Measurements from ENCODE around the gene CXorf66.
"Not testable (repeated sequence)": the region's sequence is repeated elsewhere in the genome, so short reads cannot be mapped to it uniquely, and the experiment has no call there.

The CXorf66 gene, protein sequence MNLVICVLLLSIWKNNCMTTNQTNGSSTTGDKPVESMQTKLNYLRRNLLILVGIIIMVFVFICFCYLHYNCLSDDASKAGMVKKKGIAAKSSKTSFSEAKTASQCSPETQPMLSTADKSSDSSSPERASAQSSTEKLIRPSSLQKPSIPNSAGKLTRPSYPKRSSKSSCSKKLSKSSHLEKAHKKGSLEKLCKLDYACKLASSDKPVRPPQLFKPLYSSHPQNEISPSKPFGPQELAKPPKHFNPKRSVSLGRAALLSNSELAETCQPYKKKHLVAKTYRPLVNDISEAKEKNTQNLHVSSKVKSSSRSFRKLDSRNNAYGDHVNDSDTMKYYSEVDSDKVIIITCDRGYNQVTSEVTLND

DNA sequence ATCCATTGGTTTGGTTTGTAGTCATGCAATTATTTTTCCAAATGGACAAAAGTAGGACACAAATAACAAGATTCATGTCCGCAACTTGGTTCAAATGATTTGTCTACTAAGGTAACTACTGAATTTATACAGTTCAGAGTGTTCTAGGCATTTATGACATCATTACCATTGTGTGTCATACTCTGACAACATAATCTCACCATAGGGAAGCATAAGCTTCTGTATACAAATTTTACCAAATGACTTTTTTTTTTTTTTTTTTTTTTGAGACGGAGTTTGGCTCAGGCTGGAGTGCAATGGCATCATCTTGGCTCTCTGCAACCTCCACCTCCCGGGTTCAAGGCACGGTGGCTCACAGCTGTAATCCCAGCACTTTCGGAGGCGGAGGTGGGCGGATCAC is at the start of gene CXorf66:
Gene CXorf66, minus strand, starts transcription at position 101 of the 400 bp plus-strand sequence. Its CDS starts 25 bp downstream, at position 76.
- no peak for DNase-seq

DNA sequence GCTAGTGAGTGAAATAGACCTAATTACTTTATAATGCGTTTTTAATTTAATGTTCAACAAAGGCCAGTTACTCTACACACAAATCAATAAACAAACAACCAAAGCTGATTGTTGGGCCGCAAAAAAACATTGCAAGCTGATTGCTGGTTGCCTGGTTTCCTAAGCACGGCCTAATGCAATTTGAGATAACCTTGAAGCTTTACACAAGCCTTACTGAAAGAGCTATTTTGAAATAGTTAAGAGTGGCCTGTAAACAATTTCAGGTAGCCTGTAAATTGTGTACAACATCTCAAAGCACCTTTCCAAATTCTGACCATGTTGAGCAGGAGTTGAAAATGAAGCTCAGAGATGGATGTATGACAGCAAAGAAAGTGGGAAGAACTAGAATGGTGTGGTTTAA is 17.5 kb upstream of the CXorf66 start:
- DNase-seq: no peak

DNA sequence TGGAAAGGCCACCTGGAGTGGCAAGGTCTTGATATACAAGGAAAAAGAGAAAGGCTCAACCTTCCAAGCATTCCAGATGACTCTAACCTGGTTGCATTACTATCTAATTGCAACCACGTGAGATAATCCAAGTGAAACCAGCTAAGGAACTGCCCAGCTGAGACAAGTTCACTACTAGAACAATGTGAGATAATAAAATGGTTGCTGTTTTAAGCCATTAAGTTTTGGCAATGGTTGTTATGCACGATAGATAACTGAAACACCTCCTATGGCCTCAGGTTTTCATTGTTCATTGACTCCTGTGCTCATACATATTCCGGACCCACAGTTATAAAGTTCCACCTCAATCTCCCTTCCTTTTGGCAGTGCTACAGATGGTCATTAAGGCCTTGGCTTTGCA is 9.2 kb upstream of the CXorf66 start:
- DNase-seq: no peak

DNA sequence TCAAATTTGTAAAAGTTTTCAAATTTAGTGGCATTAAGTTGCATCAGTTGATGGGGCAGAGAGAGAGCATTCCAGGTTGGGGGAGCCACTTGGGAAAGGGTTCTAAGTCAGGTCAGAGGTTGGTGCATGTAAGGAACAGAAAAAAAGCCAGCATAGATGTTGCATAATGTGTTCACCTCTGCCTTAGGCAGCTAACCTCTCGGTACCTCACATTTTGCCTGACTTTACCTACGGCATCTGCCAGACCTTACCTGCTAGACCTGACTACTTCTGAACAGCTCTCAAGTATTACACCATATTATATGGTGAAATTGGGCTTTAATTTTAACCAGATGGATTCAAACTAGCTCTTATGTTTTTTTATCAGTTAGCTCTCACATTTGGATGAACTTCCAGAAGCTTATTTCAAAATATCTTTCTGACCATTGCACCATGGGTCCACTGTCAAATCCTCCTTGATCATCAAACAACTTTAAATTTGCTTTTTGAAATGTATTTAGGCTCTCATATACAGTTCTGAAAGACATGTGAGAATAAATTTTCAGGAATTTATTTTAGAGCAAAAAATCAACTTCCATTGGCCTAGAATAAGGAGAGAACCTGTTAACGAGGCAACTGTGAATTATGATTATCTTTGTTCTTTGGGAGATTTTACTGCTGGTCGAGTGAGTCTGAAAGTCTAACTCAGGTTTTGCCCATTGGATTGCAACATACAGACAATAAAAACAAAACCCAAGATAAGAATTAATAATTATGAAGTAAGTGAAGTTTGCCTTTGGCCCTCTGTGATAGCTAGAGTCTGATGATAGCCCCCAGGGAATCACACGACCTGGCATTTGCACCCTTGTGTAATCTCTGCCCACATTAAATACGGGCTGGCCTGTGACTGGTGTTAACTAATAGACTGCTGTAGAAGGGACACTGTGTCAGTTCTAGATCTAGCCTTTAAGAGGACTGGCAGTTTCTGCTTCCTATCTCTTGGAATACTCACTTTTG is 7.6 kb upstream of the CXorf66 start:
- no peak for DNase-seq

DNA sequence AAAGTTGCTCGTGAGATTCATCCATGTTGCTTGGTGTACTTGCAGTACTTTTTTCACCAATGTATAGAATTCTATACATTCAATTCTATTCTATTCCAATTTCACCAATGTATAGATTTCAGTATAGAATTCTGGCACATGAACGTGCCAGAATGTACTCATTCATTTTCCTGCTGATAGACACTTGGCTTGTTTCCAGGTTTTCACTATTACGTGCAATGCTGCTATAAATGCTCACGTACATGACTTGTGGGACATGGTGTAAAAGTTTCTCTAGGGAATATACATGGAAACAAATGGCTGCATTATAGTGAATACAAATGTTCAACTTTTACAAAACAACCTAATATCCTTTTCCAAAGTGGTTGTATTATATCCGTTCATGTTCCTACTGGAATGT is 6.8 kb upstream of the CXorf66 start:
- no peak for DNase-seq

DNA sequence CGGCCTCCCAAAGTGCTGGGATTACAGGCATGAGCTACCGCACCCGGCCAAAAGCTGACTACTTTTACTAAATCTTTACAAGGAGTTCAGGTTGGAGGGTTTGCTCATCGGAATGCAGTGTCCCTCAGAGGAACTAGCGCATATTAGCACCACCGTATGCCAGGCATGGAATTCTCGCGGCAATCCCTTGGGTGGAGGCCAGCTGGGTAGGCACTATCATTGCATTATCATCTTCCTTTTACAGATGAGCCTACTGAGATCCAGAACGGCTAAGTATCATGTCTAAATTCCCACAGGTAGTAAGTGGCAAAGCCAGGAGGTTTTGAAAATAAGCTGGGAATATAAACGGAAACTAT is 6.1 kb upstream of the CXorf66 start:
- no peak for DNase-seq

DNA sequence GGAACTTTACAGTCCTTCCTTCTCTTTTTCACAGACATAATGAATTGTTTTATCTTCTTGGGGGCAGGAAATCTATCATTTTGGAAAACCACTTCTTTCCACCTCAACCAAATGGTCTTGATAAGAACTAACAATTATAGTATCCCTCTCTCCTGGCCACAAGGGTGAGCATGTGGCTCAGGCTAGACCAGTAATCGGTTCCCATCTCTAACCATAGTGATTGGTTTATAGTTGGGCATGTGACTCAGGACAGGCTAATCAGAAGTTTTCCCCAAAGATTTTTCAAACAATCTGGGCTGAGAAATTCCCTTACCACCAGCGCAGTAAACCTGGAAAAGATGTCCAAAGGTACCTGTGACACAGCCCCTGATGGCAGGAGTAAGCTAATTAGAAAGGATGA is 4.0 kb upstream of the CXorf66 start:
- no peak for DNase-seq

DNA sequence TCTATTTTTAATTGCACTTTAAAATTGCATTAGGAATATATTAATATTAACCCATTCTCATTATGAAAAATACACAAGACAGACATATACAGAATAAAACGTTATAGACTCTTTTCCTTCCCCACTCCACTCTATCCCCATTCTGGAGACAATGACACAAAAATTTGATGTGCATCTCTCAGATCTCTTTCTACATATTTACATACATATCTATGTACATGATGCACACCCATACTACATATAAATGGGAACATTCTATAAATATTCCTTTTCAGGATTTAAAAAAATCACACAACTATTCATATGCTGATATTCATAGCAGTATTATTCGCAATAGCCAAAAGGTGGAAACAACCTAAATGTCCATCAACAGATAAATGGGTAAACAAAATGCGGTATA is 2.4 kb upstream of the CXorf66 start:
- no peak for DNase-seq

DNA sequence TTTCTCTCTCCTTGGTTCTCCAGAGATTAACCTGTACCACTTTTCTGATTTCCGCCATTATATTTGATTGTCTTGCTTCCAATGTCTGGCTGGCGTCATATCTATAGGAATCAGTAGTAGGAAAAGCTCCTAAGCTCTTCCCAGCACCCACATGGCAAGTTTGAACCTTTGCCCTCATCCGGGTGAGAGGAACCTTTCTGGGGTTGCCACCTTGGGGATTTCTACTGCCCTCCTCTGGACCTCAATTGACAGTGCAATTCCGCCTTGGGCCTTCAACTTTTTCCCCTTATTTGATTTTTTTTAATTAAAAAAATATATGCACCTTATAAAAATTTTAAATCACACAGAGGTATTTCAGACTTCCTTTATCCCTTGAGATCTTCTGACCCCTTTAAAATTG is 2.0 kb upstream of the CXorf66 start:
- DNase-seq: peak in 1 of 2 experiments; percentile 1

DNA sequence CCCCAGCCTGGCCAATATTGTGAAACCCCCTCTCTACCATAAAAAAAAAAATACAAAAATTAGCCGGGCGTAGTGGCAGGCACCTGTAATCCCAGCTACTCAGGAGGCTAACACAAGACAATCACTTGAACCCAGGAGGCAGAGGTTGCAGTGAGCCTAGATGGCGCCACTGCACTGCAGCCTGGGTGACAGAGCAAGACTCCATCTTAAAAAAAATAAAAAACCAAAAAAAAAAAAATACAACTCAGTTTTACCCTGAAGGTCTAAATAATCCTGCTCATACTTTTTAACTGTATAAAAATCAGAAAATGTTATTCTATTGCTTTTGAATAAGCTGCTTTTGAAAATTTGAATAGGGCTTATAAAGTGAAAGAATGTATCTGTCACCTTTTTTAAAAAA is 838 bp upstream of the CXorf66 start:
- DNase-seq: peak in 1 of 2 experiments; percentile 0

DNA sequence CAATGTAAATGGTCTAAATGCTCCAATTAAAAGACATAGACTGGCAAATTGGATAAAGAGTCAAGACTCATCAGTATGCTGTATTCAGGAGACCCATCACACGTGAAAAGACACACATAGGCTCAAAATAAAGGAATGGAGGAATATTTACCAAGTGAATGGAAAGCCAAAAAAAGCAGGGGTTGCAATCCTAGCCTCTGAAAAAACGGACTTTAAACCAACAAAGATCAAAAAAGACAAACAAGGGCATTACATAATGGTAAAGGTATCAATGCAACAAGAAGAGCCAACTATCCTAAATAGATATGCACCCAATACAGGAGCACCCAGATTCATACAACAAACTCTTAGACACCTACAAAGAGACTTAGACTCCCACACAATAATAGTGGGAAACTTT is 4.2 kb downstream of the CXorf66 start:
- DNase-seq: not testable (repeated sequence)

DNA sequence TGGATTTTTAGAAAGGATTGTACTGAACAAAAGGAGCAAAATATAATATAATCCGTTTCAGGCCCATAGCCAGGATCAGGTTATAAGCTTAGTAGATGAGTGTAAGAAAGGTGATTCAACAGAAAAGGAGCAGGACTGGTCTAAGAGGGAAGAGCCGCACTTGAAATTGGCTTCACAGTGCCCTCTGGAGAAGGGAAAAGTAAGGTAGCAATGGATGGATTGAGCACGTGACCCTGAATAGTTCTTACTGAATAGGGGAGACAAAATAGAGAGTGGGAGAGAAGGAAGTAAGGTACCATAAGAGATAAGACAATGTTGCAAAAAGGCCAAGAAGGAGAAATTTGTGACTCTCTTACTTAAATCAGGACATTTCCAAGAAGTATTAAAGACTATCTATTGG is 15.6 kb downstream of the CXorf66 start:
- DNase-seq: no peak

DNA sequence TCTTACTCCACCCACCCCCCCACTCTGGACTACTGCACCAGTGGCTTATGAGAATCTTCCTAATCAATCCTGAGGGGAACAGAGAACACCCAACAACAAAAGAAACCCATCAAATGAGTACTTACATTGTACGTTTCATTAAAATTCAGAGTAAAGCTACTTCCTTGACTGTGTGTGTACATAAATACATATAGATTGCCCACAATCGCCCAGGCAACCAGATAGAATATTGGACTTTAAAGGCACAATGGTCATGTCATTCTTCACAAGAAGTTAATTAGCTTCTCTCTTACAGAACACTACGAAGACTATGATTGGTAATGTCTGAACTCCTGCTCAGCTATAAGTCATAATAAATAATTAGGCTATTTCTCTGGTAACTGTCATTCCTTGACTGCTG is 20.2 kb downstream of the CXorf66 start:
- no peak for DNase-seq

DNA sequence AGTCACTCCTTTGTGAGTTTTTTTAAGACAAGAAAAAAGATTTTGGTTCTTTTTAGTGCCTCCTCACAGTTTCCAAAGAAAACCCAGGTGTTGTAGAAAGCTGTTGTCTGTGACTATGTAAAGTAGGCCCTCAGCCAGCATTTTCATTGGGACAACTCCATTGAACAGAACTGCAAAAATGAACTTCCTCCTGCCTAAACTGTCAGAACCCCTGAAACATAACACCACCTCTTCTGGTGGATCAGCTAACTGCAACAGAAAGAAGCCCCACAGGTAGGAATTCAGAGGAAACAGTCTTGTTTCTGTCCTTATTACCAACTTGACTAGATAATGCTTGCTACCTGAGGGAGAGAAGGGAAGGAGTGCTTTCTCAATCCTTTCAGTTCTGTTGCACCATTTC is 29.1 kb downstream of the CXorf66 start:
- peak in 1 of 2 experiments; percentile 2 for DNase-seq

DNA sequence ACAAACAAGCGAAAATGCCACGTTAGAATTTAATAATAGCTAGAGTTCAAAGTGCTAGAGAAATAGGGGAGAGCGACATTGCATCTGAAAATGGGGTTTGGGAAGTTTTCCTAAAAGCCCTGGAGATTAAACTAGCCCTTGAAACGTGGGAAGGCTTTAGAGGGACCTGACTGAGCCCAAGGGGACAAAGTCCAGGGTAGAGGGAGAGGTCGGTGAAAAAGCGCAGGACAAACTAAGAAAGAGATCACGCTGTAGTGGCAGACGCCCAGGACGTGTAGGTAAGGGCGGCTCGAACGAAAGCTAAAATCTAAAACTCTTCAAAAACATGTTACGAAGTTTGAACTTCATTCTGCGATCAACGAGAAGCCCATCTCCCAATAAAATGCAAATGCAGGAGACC is 31.4 kb downstream of the CXorf66 start:
- DNase-seq: no peak

DNA sequence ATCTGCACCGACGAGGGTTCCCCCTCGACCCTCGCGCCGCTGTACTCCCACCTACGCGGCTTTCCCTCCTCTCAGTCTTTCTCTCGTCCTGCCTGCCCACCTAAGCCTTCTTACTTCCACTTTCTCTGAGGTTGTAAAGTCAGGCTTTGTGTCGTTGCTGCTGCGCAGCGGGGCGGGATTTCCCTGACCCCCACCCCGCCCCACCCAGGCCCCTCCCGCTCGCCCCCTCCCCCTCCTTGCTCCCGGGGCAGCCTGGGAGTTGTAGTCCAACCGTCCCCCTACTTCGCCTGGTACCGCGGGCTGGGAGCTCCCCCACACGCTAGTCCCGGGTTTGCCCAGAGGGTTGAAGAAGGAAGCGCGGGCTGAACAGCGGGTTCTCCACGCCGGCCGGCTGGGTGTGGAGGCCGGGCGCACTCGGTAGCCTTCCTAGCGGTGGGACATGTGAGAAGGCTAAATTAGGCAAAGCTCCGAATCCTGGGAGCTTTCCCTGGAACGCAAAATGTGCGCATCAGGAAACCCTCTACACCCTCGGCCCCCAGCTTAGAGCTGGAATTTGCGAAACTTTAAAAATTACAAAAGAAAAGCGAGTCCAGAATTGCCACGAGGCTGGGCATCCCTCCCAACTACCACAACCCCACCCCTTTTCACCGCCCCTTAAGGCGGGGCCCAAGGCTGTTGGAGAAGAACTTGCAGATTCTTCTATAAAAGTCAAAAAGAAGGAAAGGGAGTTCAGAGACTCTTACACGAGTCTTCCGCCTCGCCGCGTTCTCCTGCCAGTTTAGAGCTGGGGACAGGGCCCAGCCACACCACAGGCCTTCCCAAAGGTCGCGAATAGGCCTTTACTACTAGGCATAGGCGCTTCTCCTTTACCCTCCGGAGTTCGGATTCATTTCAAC is 32.2 kb downstream of the CXorf66 start, which contains the start of gene ATP11C:
Gene ATP11C, minus strand, starts transcription at position 153 of the 896 bp plus-strand sequence. CDS start 1,011 bp downstream, outside the sequence.
- peak; percentile 62 to 64 for DNase-seq

DNA sequence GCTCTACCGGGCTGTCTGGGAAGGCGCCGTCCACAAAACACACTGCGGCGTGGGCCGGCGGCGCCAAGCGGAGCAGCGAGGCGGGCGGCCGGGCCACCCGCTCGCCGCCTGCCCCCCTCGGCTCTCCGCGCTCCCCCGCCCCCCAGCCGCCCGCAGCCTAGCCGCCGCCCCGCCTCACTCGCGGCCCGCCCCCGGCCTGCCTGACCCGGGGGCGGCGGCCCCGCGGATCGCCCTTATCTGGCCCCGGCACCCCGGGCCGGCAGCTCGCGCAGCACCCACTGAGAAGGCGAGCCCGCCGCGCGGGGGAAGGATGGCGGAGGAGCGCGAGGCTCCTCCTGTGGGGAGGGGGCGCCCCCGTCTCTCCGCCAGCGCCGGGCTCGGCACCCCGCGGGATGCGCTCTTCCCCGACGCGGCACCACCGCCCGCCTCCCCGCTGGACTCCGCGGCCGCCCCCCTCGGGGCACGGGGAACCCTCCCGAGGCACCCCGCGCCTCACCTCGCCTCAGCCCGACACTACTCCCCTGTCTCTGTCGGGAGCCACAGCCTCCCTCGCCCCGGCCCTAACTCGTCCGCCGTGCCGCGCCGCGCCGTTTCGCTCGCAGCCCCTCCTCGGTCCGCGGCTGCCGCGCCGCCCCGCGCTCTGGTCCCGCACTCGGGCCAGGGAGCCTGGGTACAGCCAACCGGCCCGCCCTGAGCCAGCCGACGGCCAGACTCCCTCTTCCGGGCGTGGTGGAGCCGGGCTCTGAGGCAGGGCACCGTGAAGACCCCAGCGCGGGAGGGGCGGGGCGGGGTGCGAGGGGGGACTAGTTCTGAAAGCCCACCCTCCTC is 33.0 kb downstream of the CXorf66 start:
- DNase-seq: no peak

DNA sequence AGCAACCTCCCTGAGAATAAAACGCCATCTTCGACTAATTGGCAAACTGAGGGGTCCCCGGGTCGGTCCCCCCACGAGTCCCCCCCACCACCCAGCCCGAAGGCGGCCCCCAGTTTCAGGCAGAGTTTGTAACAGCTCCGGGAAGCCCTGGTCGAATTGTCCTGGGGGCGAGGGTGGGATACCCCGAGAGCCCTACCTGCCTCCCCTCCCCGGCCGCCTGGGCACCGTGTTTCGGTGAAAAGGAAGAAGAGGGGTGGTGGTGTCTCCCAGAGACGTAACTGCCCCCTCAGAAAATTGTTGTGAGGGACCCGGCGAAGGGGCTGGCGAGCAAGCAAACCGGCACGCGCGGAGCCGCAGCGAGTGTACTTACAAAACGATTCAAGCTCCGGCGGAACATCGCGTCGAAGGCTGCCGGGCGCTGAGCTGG is 33.7 kb downstream of the CXorf66 start:
- no peak for DNase-seq

DNA sequence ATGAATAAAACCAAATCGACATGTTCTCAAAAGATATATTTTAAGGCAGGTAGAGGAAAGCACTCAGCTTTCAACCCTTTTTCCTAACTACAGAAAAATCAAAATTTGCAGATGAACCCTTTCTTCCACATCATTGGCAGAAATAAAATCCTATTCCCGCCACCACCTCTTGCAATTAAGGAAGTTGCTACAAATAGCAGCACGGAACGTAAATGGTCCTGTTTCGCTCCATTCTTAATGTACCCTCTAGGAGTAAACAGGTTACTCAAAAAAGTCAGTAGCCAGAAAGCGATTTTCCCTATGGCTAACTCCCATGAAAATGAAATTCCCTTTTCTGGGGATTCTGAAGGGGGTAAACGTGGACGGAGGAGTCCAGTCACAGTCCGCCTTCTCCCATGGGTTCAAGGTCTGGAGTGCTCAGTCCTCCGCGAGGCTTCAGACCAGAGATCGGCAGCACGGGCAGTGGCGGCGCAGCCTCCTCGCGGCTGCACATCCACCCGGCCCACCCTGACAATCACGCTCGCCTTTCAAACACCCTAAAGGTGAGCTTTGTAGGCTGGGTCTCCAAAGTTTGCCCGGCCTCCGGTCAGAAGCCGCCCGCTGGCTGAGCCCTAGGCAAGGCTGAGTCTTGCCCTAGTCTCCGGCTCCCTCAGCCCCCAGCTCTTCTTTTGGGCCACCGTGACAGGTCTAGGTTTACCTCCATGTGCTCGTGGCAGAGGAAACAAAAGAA is 34.2 kb downstream of the CXorf66 start:
- peak; percentile 6 to 20 for DNase-seq

DNA sequence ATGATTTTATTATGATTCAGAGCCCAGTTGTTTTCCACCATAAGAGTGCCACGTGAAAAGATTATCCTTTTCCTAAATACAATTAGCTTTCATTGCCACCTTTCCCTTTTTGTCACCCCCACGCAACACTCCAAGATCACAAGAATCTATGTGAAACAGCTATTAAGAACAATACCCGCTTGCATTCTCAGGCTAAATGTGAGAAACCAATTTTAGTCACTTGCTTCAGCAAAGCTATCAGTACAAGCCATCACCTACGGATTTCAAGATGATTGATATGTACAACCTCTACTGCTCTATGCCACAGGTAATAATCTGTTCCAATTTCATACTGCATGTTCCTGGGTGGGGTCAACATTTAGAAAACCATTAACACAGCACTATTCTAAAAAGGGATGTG is 34.9 kb downstream of the CXorf66 start:
- DNase-seq: no peak

DNA sequence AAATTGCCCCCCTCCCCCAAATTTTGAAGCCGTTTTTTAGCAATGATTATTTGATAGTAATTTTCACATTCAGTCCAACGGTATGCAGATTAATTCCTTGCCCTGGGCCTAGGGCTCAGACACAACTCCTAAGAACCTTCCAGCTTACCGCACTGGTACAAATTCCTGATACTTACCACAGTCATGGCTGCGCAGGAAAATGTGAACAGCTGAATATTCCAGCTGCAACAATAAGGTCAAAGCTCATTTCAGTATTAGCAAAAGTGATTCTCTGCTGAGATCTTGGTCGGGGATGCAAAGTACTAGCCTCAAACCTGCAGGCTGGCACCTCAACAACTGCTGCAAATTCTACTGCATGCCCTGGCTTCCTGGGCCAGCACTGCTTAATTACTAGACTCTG is 35.4 kb downstream of the CXorf66 start:
- DNase-seq: no peak
